Hepatocyte (in vitro differentiated cells): ENCODE data around the gene GPATCH11.

Experiments
- EZH2 ChIP-seq: fragments of 200-600 bp; sonication (generic); IDR thresholded peaks from 2 replicates; pipeline ENCODE4 v1.6.1; 2016; ENCODE audit warnings: antibody characterized with exemption, mild to moderate bottlenecking, borderline replicate concordance
- TF ChIP-seq, protein P1 (sequence below): fragments of 200-600 bp; sonication (generic); IDR thresholded peaks from 2 replicates; pipeline ENCODE4 v1.5.1; 2016; ENCODE audit warnings: antibody characterized with exemption, mild to moderate bottlenecking; ENCODE audit not compliant: poor library complexity

- TF ChIP-seq, protein P1, sequence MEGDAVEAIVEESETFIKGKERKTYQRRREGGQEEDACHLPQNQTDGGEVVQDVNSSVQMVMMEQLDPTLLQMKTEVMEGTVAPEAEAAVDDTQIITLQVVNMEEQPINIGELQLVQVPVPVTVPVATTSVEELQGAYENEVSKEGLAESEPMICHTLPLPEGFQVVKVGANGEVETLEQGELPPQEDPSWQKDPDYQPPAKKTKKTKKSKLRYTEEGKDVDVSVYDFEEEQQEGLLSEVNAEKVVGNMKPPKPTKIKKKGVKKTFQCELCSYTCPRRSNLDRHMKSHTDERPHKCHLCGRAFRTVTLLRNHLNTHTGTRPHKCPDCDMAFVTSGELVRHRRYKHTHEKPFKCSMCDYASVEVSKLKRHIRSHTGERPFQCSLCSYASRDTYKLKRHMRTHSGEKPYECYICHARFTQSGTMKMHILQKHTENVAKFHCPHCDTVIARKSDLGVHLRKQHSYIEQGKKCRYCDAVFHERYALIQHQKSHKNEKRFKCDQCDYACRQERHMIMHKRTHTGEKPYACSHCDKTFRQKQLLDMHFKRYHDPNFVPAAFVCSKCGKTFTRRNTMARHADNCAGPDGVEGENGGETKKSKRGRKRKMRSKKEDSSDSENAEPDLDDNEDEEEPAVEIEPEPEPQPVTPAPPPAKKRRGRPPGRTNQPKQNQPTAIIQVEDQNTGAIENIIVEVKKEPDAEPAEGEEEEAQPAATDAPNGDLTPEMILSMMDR = no peak
- TF ChIP-seq EZH2 = no peak
Measured at GRCh38 chr2:37090019-37090477, 5.7 kb downstream of the GPATCH11 start.
